MM.1S (cell line): ENCODE results near the gene YWHAG.

ENCODE experiments used
- DNase-seq: peaks from one replicate; pipeline ENCODE4 v3.0.0-alpha.2; 2015
- H2AFZ ChIP-seq: fragments of 300-600 bp; sonication (generic); 2 replicates; pipeline ENCODE4 v1.6.0; 2016; ENCODE audit warnings: antibody characterized with exemption, low read length
- H3F3A ChIP-seq: fragments of 300-600 bp; sonication (generic); 2 replicates; pipeline ENCODE4 v1.6.1; 2016; ENCODE audit warnings: mild to moderate bottlenecking, antibody characterized with exemption, low read length, moderate library complexity, mixed read lengths; ENCODE audit not compliant: insufficient read depth
- H3K27ac ChIP-seq: fragments of 300-600 bp; sonication (generic); 2 replicates; pipeline ENCODE4 v1.5.1; 2016; ENCODE audit warnings: mild to moderate bottlenecking, low read length
- H3K27me3 ChIP-seq: fragments of 300-600 bp; sonication (generic); replicated peaks from 2 replicates; pipeline ENCODE4 v1.6.0; 2016; ENCODE audit warnings: low read length; ENCODE audit not compliant: insufficient read depth
- H3K36me3 ChIP-seq: fragments of 300-600 bp; sonication (generic); replicated peaks from 2 replicates; pipeline ENCODE4 v1.6.1; 2016; ENCODE audit warnings: mild to moderate bottlenecking, low read length, mixed read lengths; ENCODE audit not compliant: insufficient read depth
- H3K4me1 ChIP-seq: fragments of 300-600 bp; sonication (generic); 2 replicates; pipeline ENCODE4 v1.6.1; 2016; ENCODE audit warnings: low read length, mixed read lengths
- H3K4me2 ChIP-seq: fragments of 300-600 bp; sonication (generic); 2 replicates; pipeline ENCODE4 v1.6.0; 2016; ENCODE audit warnings: low read depth, low read length
- H3K4me3 ChIP-seq: fragments of 300-600 bp; sonication (generic); 2 replicates; pipeline ENCODE4 v1.5.1; 2016; ENCODE audit warnings: low read length, mixed read lengths
- H3K79me2 ChIP-seq: fragments of 300-600 bp; sonication (generic); 2 replicates; pipeline ENCODE4 v1.6.1; 2016; ENCODE audit warnings: mixed run types, low read length, mixed read lengths
- H3K9ac ChIP-seq: fragments of 300-600 bp; sonication (generic); 2 replicates; pipeline ENCODE4 v1.6.1; 2016; ENCODE audit warnings: low read length, mixed read lengths
- H3K9me2 ChIP-seq: fragments of 300-600 bp; sonication (generic); replicated peaks from 2 replicates; pipeline ENCODE4 v1.6.1; 2016; ENCODE audit warnings: mild to moderate bottlenecking, low read length, mixed read lengths; ENCODE audit not compliant: insufficient read depth
- H3K9me3 ChIP-seq: fragments of 300-600 bp; sonication (generic); replicated peaks from 2 replicates; pipeline ENCODE4 v1.6.1; 2016; ENCODE audit warnings: mild to moderate bottlenecking, low read length, mixed read lengths; ENCODE audit not compliant: insufficient read depth
- H4K20me1 ChIP-seq: fragments of 300-600 bp; sonication (generic); 2 replicates; pipeline ENCODE4 v1.6.1; 2016; ENCODE audit warnings: mild to moderate bottlenecking, low read length, moderate library complexity, mixed read lengths; ENCODE audit not compliant: insufficient read depth
- CTCF ChIP-seq: fragments of 300-600 bp; sonication (generic); IDR thresholded peaks from 2 replicates; pipeline ENCODE4 v1.5.1; 2016; ENCODE audit warnings: antibody characterized with exemption, low read length, mixed read lengths
- EZH2 ChIP-seq: fragments of 300-600 bp; sonication (generic); optimal IDR thresholded peaks from 2 replicates; pipeline ENCODE3; 2017; ENCODE audit warnings: low read depth, mild to moderate bottlenecking, antibody characterized with exemption, low read length, mixed read lengths
- EZH2phosphoT487 ChIP-seq: fragments of 300-600 bp; sonication (generic); IDR thresholded peaks from 2 replicates; pipeline ENCODE4 v1.6.1; 2018; ENCODE audit warnings: antibody characterized with exemption, low read length

Gene YWHAG

DNA sequence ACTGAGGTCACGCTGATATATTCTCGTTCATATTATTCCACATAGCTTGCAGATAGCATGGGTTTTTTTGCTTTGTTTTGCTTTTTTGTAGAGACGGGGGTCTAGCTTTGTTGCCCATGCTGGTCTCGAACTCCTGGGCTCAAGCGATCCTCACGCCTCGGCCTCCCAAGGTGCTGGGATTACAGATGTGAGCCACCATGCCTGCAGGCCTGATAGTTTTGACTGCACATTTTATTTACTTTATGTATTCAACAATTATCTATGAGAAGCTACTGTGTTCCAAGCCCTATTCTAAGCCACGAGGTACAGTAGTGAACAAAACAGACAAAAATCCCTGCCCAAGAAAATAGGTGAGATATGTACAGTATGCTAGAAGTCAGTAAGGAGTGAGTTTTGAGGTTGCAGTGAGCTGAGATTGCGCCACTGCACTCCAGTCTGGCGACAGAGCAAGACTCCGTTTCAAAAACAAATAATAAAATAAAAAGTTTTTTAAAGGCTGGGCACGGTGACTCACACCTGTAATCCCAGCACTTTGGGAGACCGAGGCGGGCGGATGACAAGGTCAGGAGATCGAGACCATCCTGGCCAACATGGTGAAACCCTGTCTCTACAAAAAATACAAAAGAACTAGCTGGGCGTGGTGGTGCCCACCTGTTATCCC, 1.3 kb upstream of the YWHAG start:
- Histone ChIP-seq H3K27ac (peak overlapping the region; percentile 86; the same call in 1 of the 2 replicates), H4K20me1 (peaks cover 21% of the 10 kb centered on the region), H3K36me3 (peaks cover 18% of the 10 kb centered on the region), H3F3A (peaks cover 16% of the 10 kb centered on the region; the same call in 1 of the 2 replicates), H3K79me2 (peaks cover 37% of the 10 kb centered on the region), H3K27me3 (no peaks in the 10 kb centered on the region), H3K4me3 (peak overlapping the region; percentile 99), H3K9me2 (no peaks in the 10 kb centered on the region), H3K4me2 (peak overlapping the region; percentile 96), H2AFZ (peak overlapping the region; percentile 96), H3K9ac (peak overlapping the region; percentile 96; the same call in 1 of the 2 replicates), H3K4me1 (peaks cover 33% of the 10 kb centered on the region), H3K9me3 (no peaks in the 10 kb centered on the region)
- no peak for DNase-seq
- TF ChIP-seq EZH2phosphoT487 (no peak), EZH2 (no peak), CTCF (no peak)

DNA sequence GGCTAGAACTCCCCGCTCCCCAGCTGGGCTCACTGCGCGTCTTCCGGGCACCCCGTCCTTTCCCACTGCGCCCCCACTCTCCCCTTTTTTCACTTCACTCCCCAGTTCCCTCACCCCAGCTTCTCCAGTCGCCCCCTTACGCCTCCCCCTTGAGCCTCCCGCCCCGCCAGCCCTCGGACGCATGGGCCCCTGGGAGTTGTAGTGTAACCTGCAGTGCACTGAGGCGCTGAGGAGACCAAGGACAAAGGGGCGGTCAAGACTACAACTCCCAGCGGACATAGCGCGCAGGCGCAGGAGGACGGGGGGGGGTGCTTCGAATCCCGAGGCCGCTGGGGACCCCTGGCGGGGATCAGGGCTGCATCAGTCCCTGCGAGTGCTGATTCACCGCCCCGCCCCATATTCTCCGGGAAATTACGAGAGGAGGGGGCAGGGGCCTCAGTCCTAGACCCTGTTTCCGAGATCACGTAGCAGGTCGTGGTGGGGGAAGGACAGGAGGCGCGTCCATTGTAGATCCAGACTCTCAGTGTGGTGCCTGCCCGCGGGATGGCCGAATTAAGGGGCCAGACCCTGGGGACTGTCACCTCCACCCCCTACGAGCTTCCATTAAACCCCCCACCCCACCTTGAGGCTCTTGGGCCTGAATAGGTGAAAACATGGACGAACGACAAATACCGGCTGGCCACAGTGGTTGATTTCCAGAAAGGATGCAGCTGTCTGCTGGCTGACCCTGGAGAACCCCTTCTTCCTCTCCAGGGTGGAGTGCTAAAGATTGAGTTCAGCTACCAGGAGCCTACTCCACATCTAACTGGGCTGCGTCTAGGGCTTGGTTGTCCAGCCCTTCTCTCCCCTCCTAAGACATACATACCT, 553 bp upstream of the YWHAG start:
- H3K27me3 ChIP-seq = no peaks in the 10 kb centered on the region
- H3K4me1 ChIP-seq = peaks cover 27% of the 10 kb centered on the region
- H3K9ac ChIP-seq = peak overlapping the region; percentile 96
- H3K9me2 ChIP-seq = no peaks in the 10 kb centered on the region
- H3K79me2 ChIP-seq = peaks cover 44% of the 10 kb centered on the region
- peaks cover 25% of the 10 kb centered on the region for H3K36me3 ChIP-seq
- peak overlapping the region; percentile 86 for H3K27ac ChIP-seq
- peaks cover 11% of the 10 kb centered on the region; the same call in 1 of the 2 replicates for H3F3A ChIP-seq
- H3K9me3 ChIP-seq = no peaks in the 10 kb centered on the region
- peak overlapping the region; percentile 96 for H2AFZ ChIP-seq
- H3K4me3 ChIP-seq = peak overlapping the region; percentile 99
- peaks cover 29% of the 10 kb centered on the region for H4K20me1 ChIP-seq
- H3K4me2 ChIP-seq = peak overlapping the region; percentile 96
- peak; percentile 97 for DNase-seq
- TF ChIP-seq EZH2phosphoT487 (no peak), CTCF (peak; percentile 71)

GRCh38 chr7:76358011-76358480, 745 bp downstream of the YWHAG start:
- Histone ChIP-seq H3K9me2 (no peaks in the 10 kb centered on the region), H3K27ac (peak overlapping the region; percentile 86), H3K9me3 (no peaks in the 10 kb centered on the region), H3K4me2 (peak overlapping the region; percentile 64), H3K4me1 (peaks cover 21% of the 10 kb centered on the region), H4K20me1 (peaks cover 36% of the 10 kb centered on the region), H3K27me3 (no peaks in the 10 kb centered on the region), H3K4me3 (peak overlapping the region; percentile 99), H3K36me3 (peaks cover 25% of the 10 kb centered on the region), H3K79me2 (peaks cover 57% of the 10 kb centered on the region), H3K9ac (peak overlapping the region; percentile 96), H2AFZ (peak overlapping the region; percentile 44; the same call in 1 of the 2 replicates), H3F3A (0 out of 2 replicates have a peak, but pooled peaks cover 4% of the 10 kb centered on the region)
- peak; percentile 53 for DNase-seq
- no peak for TF ChIP-seq EZH2
- no peak for TF ChIP-seq EZH2phosphoT487
- TF ChIP-seq CTCF = no peak
